IPS-15b (cell line): ENCODE results near the gene SYTL3.

Experiments used
- H3K27me3 ChIP-seq: one replicate; pipeline ENCODE4 v1.6.1; 2013; ENCODE audit warnings: low read length; ENCODE audit not compliant: control insufficient read depth, insufficient read depth
- H3K36me3 ChIP-seq: one replicate; pipeline ENCODE4 v1.6.1; 2013; ENCODE audit warnings: low read length; ENCODE audit not compliant: control insufficient read depth, insufficient read depth
- H3K4me1 ChIP-seq: one replicate; pipeline ENCODE4 v1.6.1; 2013; ENCODE audit warnings: mild to moderate bottlenecking, low read length; ENCODE audit not compliant: control insufficient read depth, insufficient read depth
- H3K4me3 ChIP-seq: one replicate; pipeline ENCODE4 v1.5.1; 2013; ENCODE audit warnings: low read depth, low read length
- H3K9ac ChIP-seq: one replicate; pipeline ENCODE4 v1.6.1; 2013; ENCODE audit warnings: low read depth, mild to moderate bottlenecking, low read length
- H3K9me3 ChIP-seq: one replicate; pipeline ENCODE4 v1.6.1; 2013; ENCODE audit warnings: mild to moderate bottlenecking, low read length; ENCODE audit not compliant: control insufficient read depth, insufficient read depth

Gene SYTL3

DNA sequence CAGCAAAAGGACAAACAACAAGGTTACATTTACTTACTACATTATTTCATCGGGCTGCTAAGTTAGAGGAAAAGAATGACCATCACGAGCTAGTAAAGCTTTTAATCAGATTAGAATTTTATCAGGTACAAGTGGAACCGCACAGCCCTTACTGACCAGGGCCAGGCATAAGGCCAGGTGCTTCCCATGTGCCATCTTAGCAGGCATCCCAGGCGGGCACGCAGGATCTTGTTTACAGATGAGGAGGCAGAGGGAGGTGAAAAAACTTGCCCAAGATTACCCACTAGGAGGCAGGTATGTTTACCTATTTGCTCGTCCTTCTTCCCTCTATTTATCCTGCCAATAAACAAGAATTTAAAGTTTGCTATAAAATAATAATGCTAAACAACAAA lies 158.6 kb downstream of the SYTL3 start:
- Histone ChIP-seq H3K9ac (no peak overlapping the region), H3K4me3 (no peak overlapping the region), H3K9me3 (no peaks in the 10 kb centered on the region), H3K4me1 (peaks cover 53% of the 10 kb centered on the region), H3K36me3 (peaks cover 5% of the 10 kb centered on the region), H3K27me3 (no peaks in the 10 kb centered on the region)

DNA sequence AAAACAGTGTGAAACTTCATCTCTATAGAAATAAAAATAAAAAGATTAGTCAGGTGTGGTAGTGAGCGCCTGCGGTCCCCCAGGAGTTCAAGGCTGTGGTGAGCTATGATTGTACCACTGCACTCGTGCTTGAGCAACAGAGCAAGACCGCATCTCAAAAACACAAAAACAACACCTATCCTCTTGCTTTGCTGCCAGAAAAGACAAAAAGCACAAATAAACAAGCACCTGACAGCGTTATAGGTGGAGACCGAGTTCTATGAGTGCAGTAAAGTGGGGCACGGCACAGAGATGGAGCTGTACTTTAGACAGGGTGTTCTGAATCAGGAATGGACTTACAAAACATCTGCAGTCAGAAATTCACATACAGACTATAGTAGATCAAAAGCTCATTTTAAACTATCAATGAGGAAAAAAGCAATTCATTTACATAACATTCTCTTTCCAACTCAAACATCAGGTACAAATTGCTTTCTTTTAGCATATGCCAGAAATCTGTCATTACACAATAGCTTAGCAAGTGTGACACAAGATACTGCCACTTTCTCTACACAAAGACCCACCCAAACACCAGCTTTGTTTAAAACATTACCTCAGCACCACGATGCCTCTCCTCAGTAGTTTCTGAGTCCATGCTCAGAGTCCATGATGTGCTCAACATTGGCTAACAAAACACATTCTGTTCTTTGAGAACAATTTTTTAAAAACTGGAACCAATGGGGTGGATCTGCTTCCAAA lies 159.3 kb downstream of the SYTL3 start:
- H3K9ac ChIP-seq = no peak overlapping the region
- H3K36me3 ChIP-seq = peaks cover 11% of the 10 kb centered on the region
- no peaks in the 10 kb centered on the region for H3K9me3 ChIP-seq
- H3K4me3 ChIP-seq = no peak overlapping the region
- H3K4me1 ChIP-seq = peaks cover 54% of the 10 kb centered on the region
- H3K27me3 ChIP-seq = no peaks in the 10 kb centered on the region

GRCh38 chr6:158810155-158811095 lies 160.6 kb downstream of the SYTL3 start:
- H3K27me3 ChIP-seq = no peaks in the 10 kb centered on the region
- no peak overlapping the region for H3K9ac ChIP-seq
- peaks cover 58% of the 10 kb centered on the region for H3K4me1 ChIP-seq
- no peaks in the 10 kb centered on the region for H3K9me3 ChIP-seq
- peaks cover 22% of the 10 kb centered on the region for H3K36me3 ChIP-seq
- H3K4me3 ChIP-seq = no peak overlapping the region

GRCh38 chr6:158812611-158813010 lies 162.8 kb downstream of the SYTL3 start:
- no peak overlapping the region for H3K4me3 ChIP-seq
- no peaks in the 10 kb centered on the region for H3K27me3 ChIP-seq
- peaks cover 58% of the 10 kb centered on the region for H3K4me1 ChIP-seq
- H3K9me3 ChIP-seq = no peaks in the 10 kb centered on the region
- H3K36me3 ChIP-seq = peaks cover 32% of the 10 kb centered on the region
- no peak overlapping the region for H3K9ac ChIP-seq

DNA sequence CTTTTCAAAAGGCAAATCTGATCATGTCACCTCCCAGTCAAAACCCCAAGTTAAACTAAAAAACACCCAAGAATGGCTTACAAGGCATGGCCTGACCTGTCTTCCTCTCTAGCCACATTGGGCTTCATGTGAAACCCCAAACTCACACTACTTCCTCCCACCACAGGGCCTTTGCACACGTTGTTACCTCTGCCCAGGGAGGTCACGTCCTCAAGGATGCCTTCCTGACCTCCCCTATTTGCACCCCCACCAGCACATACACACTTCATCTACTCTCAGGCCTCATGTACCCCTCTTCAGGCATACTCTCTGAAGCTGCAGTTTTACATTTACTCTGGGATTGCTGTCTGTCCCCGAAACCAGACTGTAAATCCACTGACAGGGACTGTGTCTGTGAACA lies 163.2 kb downstream of the SYTL3 start:
- no peaks in the 10 kb centered on the region for H3K9me3 ChIP-seq
- peaks cover 32% of the 10 kb centered on the region for H3K36me3 ChIP-seq
- peak overlapping the region; percentile 0 for H3K4me3 ChIP-seq
- H3K9ac ChIP-seq = no peak overlapping the region
- no peaks in the 10 kb centered on the region for H3K27me3 ChIP-seq
- peaks cover 54% of the 10 kb centered on the region for H3K4me1 ChIP-seq
